Left ventricle myocardium inferior (tissue), 1 donor: ENCODE results near the gene MRPL37. TPM values are rescaled to one million over a fixed set of nuclear protein-coding genes. Genes with fewer than 3 reads are reported as not detected.

Experiments used
- DNase-seq: peaks from one replicate; pipeline ENCODE4 v3.0.0-alpha.2; 2020
- H3K27ac ChIP-seq: fragments of 200-600 bp; replicated peaks from 2 replicates; pipeline ENCODE4 v1.8.0; 2021
- H3K27me3 ChIP-seq: fragments of 200-600 bp; 2 replicates; pipeline ENCODE4 v1.8.0; 2021; ENCODE audit warnings: low read depth
- H3K36me3 ChIP-seq: fragments of 200-600 bp; 2 replicates; pipeline ENCODE4 v1.8.0; 2021
- H3K4me1 ChIP-seq: fragments of 200-600 bp; 2 replicates; pipeline ENCODE4 v1.8.0; 2021
- H3K4me3 ChIP-seq: fragments of 200-600 bp; 2 replicates; pipeline ENCODE4 v1.8.0; 2021; ENCODE audit warnings: mild to moderate bottlenecking, moderate library complexity
- H3K9me3 ChIP-seq: fragments of 200-600 bp; replicated peaks from 2 replicates; pipeline ENCODE4 v1.8.0; 2021
- intact Hi-C: fragments of 100-400 bp; cut with micrococcal nuclease; formaldehyde crosslinking; loops from one replicate; pipeline ENCODE4 v1.11.0; 2022
- total RNA-seq: library from RNA; stranded (reverse); fragmentation: NEBNext Ultra II Directional; extraction: Animal tissue kit (Norgen Biotek cat#: 25700); gene quantifications from one replicate; pipeline ENCODE4 v1.2.1, GENCODE V29; 2021
- TF ChIP-seq, protein P1 (sequence below): fragments of 200-600 bp; IDR thresholded peaks from 2 replicates; pipeline ENCODE4 v1.8.0; 2021; ENCODE audit warnings: antibody characterized with exemption, mild to moderate bottlenecking, borderline replicate concordance
- donor health status: DM: no; HTN: yes; CAD: no; lungs with severe emphysema.

MRPL37 gene
- total RNA-seq, 1 donor from 2014 or later: 78.3 TPM

DNA sequence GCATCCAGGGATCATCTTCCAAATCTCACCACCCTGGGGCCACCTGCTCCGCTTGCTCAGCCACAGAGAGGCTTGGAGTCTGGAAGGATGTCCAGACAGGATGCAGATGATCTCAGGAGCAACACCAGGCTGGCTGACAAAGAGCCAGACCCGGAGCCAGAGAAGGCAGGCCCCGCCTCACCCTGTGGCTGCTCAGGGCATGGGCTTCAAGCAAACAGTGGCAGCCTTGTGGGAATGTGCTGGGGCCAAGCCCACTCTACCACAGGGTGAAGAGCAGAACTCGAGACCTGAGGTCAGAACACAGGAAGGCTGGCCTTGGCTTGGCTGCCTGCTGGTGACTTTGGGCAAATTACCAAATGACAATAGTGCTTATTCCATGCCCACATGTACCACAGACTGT lies 45.5 kb downstream of the MRPL37 start:
- H3K36me3 ChIP-seq: peaks cover 33% of the 10 kb centered on the region

DNA sequence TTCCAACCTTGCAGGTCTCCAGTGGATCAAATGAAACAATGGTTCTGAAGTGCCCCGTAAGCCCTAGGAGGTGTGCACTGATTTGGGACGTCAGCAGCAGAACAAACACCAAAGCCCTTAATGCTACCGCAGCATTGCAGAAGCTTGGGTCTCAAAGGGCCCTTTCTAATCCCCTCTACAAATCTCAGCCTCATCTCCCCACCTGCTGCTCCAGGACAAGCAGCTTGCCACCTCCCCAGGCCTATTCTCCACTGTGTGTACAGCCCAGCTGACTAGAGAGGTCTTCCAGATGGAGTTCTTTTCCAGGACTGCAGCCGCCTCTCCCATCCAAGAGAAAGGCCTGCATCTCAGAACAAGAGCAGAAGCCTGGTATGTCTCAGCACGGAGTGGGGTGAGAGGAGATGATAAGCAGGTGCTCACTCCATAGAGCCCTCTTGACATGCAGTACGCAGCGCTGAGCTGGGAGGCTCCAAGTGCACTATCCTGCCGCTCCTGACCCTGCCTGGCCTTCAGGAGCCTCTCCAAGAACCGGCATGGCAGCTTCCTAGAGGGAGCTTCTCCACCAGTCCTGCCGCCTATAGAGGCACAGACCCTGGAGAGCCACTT lies 46.3 kb downstream of the MRPL37 start:
- H3K4me1 ChIP-seq: peaks cover 50% of the 10 kb centered on the region
- intact Hi-C loops: no loop called here
- TF ChIP-seq, protein P1, sequence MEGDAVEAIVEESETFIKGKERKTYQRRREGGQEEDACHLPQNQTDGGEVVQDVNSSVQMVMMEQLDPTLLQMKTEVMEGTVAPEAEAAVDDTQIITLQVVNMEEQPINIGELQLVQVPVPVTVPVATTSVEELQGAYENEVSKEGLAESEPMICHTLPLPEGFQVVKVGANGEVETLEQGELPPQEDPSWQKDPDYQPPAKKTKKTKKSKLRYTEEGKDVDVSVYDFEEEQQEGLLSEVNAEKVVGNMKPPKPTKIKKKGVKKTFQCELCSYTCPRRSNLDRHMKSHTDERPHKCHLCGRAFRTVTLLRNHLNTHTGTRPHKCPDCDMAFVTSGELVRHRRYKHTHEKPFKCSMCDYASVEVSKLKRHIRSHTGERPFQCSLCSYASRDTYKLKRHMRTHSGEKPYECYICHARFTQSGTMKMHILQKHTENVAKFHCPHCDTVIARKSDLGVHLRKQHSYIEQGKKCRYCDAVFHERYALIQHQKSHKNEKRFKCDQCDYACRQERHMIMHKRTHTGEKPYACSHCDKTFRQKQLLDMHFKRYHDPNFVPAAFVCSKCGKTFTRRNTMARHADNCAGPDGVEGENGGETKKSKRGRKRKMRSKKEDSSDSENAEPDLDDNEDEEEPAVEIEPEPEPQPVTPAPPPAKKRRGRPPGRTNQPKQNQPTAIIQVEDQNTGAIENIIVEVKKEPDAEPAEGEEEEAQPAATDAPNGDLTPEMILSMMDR: no peak
- H3K27me3 ChIP-seq: no peaks in the 10 kb centered on the region
- H3K4me3 ChIP-seq: no peak overlapping the region
- no peak for DNase-seq
- H3K36me3 ChIP-seq: peaks cover 33% of the 10 kb centered on the region
- H3K27ac ChIP-seq: peak overlapping the region; percentile 42
- no peaks in the 10 kb centered on the region for H3K9me3 ChIP-seq

More for the DNA sequence above, 45.5 kb downstream of the MRPL37 start:
- Histone ChIP-seq H3K4me1 (peaks cover 44% of the 10 kb centered on the region), H3K4me3 (no peak overlapping the region), H3K27me3 (no peaks in the 10 kb centered on the region), H3K27ac (no peak overlapping the region), H3K9me3 (no peaks in the 10 kb centered on the region)
- TF ChIP-seq, protein P1: no peak
- DNase-seq: no peak
- intact Hi-C loops: no loop called here

DNA sequence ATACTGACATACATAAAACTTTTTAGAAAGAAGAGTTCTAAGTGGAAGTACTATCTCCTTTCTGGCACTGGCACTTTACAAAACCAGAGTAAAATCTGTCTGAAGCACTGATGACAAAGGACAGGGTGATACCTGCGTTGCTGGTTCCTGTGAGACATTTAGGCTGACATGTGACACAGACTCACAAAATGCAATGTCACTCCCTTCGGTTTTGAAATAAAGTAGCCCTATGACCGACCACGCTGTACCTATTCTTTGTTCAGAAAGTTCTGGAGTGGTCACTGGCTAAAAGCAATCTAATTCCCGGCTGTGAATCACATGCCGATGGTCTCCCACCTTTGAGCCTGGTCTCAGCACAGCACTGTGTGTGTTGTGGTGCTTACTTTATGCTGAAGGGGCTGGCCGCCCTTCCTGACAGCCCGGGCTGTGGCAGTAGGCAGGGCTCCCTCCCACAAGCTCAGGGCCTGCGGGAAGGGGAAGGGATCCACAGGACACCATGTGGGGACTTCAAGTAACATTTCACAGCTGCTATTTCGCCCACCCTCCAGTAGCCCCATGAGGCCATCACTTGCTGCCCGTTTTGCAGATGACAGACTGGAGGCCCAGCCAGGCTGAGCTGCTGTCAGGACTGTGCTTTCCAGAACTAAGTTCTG lies 48.0 kb downstream of the MRPL37 start:
- Histone ChIP-seq H3K27me3 (no peaks in the 10 kb centered on the region), H3K36me3 (peaks cover 23% of the 10 kb centered on the region), H3K9me3 (no peaks in the 10 kb centered on the region), H3K27ac (no peak overlapping the region), H3K4me3 (no peak overlapping the region), H3K4me1 (peaks cover 50% of the 10 kb centered on the region)
- TF ChIP-seq, protein P1: no peak
- DNase-seq: no peak
- intact Hi-C loops: no loop called here

DNA sequence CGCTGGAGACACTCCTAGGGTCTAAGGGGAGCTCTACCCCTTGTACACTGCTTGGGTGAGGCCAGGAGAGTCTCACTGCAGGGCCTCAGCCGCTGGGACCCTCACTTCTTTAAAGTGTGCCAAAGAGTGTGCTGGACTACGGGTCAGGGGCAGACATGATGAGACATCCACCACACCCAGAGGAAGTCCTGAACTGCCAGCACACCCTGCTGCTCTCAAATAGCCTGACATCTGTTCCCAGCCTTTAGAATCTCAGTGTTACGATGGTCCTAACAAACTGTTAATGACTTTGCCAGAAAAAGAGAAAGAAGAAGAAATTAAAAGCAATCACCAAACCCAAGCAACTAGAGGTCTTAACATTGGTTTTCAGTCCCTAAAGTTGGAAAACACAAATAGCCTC lies 49.0 kb downstream of the MRPL37 start:
- intact Hi-C loops: no loop called here
- Histone ChIP-seq H3K4me3 (no peak overlapping the region), H3K27ac (no peak overlapping the region), H3K9me3 (no peaks in the 10 kb centered on the region), H3K4me1 (peaks cover 53% of the 10 kb centered on the region), H3K36me3 (peaks cover 15% of the 10 kb centered on the region), H3K27me3 (no peaks in the 10 kb centered on the region)
- TF ChIP-seq, protein P1: no peak
- DNase-seq: no peak

DNA sequence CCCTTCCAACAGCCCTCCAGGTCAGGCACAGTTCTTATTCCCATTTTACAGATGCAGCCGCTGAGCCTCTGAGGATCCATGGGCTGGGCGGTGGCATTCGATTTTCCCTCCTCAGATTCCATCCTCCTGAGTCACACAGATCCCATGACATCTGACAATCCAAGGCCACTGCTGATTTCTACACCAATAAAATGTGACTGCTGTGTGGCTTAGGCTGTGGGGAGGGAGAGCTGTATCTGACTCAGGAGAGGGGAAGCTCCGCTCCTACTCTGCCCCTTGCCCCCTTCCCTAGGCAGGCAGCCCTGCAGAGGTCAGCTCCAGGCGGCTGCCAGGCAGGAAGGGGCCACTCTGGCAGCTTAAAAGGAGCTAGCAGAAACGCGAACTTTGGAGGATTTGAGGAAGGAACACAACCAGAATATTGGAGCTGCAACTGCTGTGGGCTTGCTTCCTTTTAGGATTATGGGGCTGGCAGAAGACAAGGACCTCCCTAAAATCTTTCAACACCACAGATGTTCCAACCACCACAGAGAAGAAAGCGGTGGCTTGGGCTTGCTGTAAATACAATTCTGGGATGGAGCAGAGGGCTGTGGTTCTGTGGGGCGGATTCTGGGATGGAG lies 50.0 kb downstream of the MRPL37 start:
- H3K27me3 ChIP-seq: no peaks in the 10 kb centered on the region
- H3K27ac ChIP-seq: peak overlapping the region; percentile 46
- H3K9me3 ChIP-seq: no peaks in the 10 kb centered on the region
- peaks cover 61% of the 10 kb centered on the region for H3K4me1 ChIP-seq
- H3K4me3 ChIP-seq: no peak overlapping the region
- peaks cover 15% of the 10 kb centered on the region for H3K36me3 ChIP-seq
- intact Hi-C loops: no loop called here
- no peak for DNase-seq
- TF ChIP-seq, protein P1: no peak
